Vagina (tissue), 2 donors: ENCODE measurements around the gene SPATA31C1.
"Not testable (repeated sequence)": the region's sequence is repeated elsewhere in the genome, so short reads cannot be mapped to it uniquely, and the experiment has no call there.

Experiments used
- POLR2AphosphoS5 ChIP-seq, 2 donors: sonication (generic); formaldehyde crosslinking; IDR thresholded peaks; one replicate each; pipeline ENCODE4 v1.9.0; 2017; ENCODE audit warnings: antibody characterized with exemption in 2 of 2, mild to moderate bottlenecking in 2 of 2, low read depth in 1 of 2; ENCODE audit not compliant: insufficient read depth in 1 of 2
- TF ChIP-seq, protein P1 (sequence below), 3 experiments: fragments of 450-650 bp in 2 of 3; fragments of 200-600 bp in 1 of 3; sonication (generic) in 1 of 3; IDR thresholded peaks; one replicate each; pipeline ENCODE4 v1.5.1; 2017 to 2019; ENCODE audit warnings: antibody characterized with exemption in 3 of 3, mild to moderate bottlenecking in 2 of 3, moderate library complexity in 2 of 3

DNA sequence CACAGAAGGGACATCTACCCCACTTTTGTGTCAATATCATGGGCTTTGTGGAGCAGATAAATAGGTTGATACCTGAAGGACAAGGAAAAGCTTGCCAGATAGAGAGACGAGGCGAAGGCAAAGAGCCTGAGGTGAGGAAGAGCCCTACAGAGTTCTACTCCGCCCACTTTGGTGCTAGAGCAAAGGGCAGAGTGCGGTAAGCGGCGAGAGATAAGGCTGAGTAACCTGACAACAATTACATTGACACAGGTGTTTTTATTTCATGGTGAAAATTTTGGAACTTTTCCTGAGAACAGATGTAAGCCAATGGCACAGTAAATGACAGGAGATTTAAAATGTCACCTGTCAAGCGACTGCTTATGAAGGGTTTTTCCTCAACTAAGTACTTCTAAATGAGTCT, 16.7 kb downstream of the SPATA31C1 start:
- TF ChIP-seq, protein P1, sequence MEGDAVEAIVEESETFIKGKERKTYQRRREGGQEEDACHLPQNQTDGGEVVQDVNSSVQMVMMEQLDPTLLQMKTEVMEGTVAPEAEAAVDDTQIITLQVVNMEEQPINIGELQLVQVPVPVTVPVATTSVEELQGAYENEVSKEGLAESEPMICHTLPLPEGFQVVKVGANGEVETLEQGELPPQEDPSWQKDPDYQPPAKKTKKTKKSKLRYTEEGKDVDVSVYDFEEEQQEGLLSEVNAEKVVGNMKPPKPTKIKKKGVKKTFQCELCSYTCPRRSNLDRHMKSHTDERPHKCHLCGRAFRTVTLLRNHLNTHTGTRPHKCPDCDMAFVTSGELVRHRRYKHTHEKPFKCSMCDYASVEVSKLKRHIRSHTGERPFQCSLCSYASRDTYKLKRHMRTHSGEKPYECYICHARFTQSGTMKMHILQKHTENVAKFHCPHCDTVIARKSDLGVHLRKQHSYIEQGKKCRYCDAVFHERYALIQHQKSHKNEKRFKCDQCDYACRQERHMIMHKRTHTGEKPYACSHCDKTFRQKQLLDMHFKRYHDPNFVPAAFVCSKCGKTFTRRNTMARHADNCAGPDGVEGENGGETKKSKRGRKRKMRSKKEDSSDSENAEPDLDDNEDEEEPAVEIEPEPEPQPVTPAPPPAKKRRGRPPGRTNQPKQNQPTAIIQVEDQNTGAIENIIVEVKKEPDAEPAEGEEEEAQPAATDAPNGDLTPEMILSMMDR (IDR thresholded peaks at IDR 0.05): not testable (repeated sequence)
- not testable (repeated sequence) for TF ChIP-seq POLR2AphosphoS5 (IDR thresholded peaks at IDR 0.05; ENCODE audit: insufficient read depth in 1 of 2, low read depth in 1 of 2)
